Measurements from ENCODE around the gene ASIP. TPM values are rescaled to one million over a fixed set of nuclear protein-coding genes. Genes with fewer than 3 reads are reported as not detected.

ASIP gene
- total and polyA plus RNA-seq, 2 experiments from 2014 or later = not detected

Other genes starting within 250 kb of the ASIP start
- 161 and 167 TPM in 2 replicates for gene RALY, start 247.5 kb upstream of the ASIP start, total RNA-seq (2014; rRNA removed; shearing (Covaris generic))
- 137 and 144 TPM in 2 replicates for gene RALY, start 247.5 kb upstream of the ASIP start, polyA plus RNA-seq (2016; fragmentation: Nextera tagmentation; extraction: Ambion mirVana)
- 117 and 124 TPM in 2 replicates for gene EIF2S2, start 129.2 kb upstream of the ASIP start, total RNA-seq (2014; rRNA removed; shearing (Covaris generic))
- 190 and 194 TPM in 2 replicates for gene EIF2S2, start 129.2 kb upstream of the ASIP start, polyA plus RNA-seq (2016; fragmentation: Nextera tagmentation; extraction: Ambion mirVana)
- gene AHCY, start 61.9 kb downstream of the ASIP start, total RNA-seq (2014; rRNA removed; shearing (Covaris generic)) = 404 and 423 TPM in 2 replicates
- 138 and 150 TPM in 2 replicates for gene AHCY, start 61.9 kb downstream of the ASIP start, polyA plus RNA-seq (2016; fragmentation: Nextera tagmentation; extraction: Ambion mirVana)
- 24.9 and 31.6 TPM in 2 replicates for gene ITCH, start 121.8 kb downstream of the ASIP start, total RNA-seq (2014; rRNA removed; shearing (Covaris generic))
- 16.1 and 16.4 TPM in 2 replicates for gene ITCH, start 121.8 kb downstream of the ASIP start, polyA plus RNA-seq (2016; fragmentation: Nextera tagmentation; extraction: Ambion mirVana)

All from GM23338 (cell line).